PC-3 (cell line): ENCODE data around the gene TMC7. TPM values are rescaled to one million over a fixed set of nuclear protein-coding genes. Genes with fewer than 3 reads are reported as not detected.

ENCODE experiments used
- ATAC-seq: fragments of 200-7000 bp; cut with Tn5 transposase; 2 replicates; pipeline ENCODE4 v1.9.1; 2020; ENCODE audit warnings: mild to moderate bottlenecking, moderate library complexity
- BruUV-seq: library from RNA; stranded (reverse); fragments of 400-500 nt; replicated peaks from 2 replicates; lab custom pipeline; 2021; lab: Mats Ljungman, UMichigan
- CTCF ChIA-PET: fragments of 300-600 bp; sonication (Branson Sonifier 250); formaldehyde crosslinking; loops from one replicate; lab custom pipeline; 2022; ENCODE audit warnings: antibody characterized with exemption; lab: Charles Lee
- POLR2A ChIA-PET: fragments of 300-600 bp; sonication (Branson Sonifier 250); formaldehyde crosslinking; loops from one replicate; lab custom pipeline; 2022; ENCODE audit warnings: antibody characterized with exemption; ENCODE audit not compliant: unreplicated experiment; lab: Charles Lee
- DNase-seq: peaks from one replicate; pipeline ENCODE4 v3.0.0-alpha.2; 2015
- H2AFZ ChIP-seq: fragments of 300-600 bp; sonication (generic); 2 replicates; pipeline ENCODE4 v1.6.0; 2016; ENCODE audit warnings: antibody characterized with exemption, low read length
- H3F3A ChIP-seq: fragments of 300-600 bp; sonication (generic); one replicate; pipeline ENCODE4 v1.6.0; 2017; ENCODE audit warnings: antibody characterized with exemption, low read length, control low read depth, mild to moderate bottlenecking; ENCODE audit not compliant: unreplicated experiment
- H3K27ac ChIP-seq: fragments of 300-600 bp; sonication (generic); 2 replicates; pipeline ENCODE4 v1.5.1; 2016; ENCODE audit warnings: mild to moderate bottlenecking, low read length
- H3K27me3 ChIP-seq: fragments of 300-600 bp; sonication (generic); 2 replicates; pipeline ENCODE4 v1.6.1; 2016; ENCODE audit warnings: low read length, mixed read lengths
- H3K36me3 ChIP-seq: fragments of 300-600 bp; sonication (generic); 2 replicates; pipeline ENCODE4 v1.6.1; 2016; ENCODE audit warnings: low read depth, mixed run types, low read length, mixed read lengths
- H3K4me1 ChIP-seq: fragments of 300-600 bp; sonication (generic); 2 replicates; pipeline ENCODE4 v1.5.1; 2016; ENCODE audit warnings: low read length; ENCODE audit not compliant: insufficient read depth
- H3K4me2 ChIP-seq: fragments of 300-600 bp; sonication (generic); 2 replicates; pipeline ENCODE4 v1.6.0; 2016; ENCODE audit warnings: low read length
- H3K4me3 ChIP-seq: fragments of 300-600 bp; sonication (generic); 2 replicates; pipeline ENCODE4 v1.5.1; 2016; ENCODE audit warnings: mild to moderate bottlenecking, low read length, mixed read lengths
- H3K79me2 ChIP-seq: fragments of 300-600 bp; sonication (generic); 2 replicates; pipeline ENCODE4 v1.6.1; 2017; ENCODE audit warnings: low read length, mixed read lengths
- H3K9ac ChIP-seq: fragments of 300-600 bp; sonication (generic); 2 replicates; pipeline ENCODE4 v1.6.0; 2016; ENCODE audit warnings: mild to moderate bottlenecking, low read length
- H3K9me2 ChIP-seq: fragments of 300-600 bp; sonication (generic); replicated peaks from 2 replicates; pipeline ENCODE4 v1.6.1; 2016; ENCODE audit warnings: mixed run types, low read length, mixed read lengths
- H3K9me3 ChIP-seq: fragments of 300-600 bp; sonication (generic); 2 replicates; pipeline ENCODE4 v1.6.1; 2016; ENCODE audit warnings: low read length, mixed read lengths
- H4K20me1 ChIP-seq: fragments of 300-600 bp; sonication (generic); 2 replicates; pipeline ENCODE4 v1.6.1; 2016; ENCODE audit warnings: low read length, mixed read lengths
- CTCF ChIP-seq: fragments of 300-600 bp; sonication (generic); conservative IDR thresholded peaks from 2 replicates; pipeline ENCODE4 v1.5.1; 2017; ENCODE audit warnings: antibody characterized with exemption, low read depth, mild to moderate bottlenecking, low read length
- EZH2 ChIP-seq: fragments of 300-600 bp; sonication (generic); IDR thresholded peaks from one replicate; pipeline ENCODE4 v1.6.1; 2017; ENCODE audit warnings: antibody characterized with exemption, mild to moderate bottlenecking, low read length; ENCODE audit not compliant: unreplicated experiment
- EZH2phosphoT487 ChIP-seq: fragments of 300-600 bp; sonication (generic); IDR thresholded peaks from 2 replicates; pipeline ENCODE4 v1.6.1; 2018; ENCODE audit warnings: mild to moderate bottlenecking, antibody characterized with exemption, low read length, borderline replicate concordance
- intact Hi-C: fragments of 100-400 bp; cut with micrococcal nuclease; formaldehyde crosslinking; loops from 2 replicates; pipeline ENCODE4 v1.9.0; 2023
- total RNA-seq: library from RNA; depleted of rRNA; stranded (reverse); fragments of >200 nt; gene quantifications from 2 replicates; pipeline ENCODE4 v1.2.3, GENCODE V29; 2014

The TMC7 gene
- total RNA-seq, 1 experiment from 2014 or later = 5.3 TPM

GRCh38 chr16:18965555-18965954 is 18.2 kb upstream of the TMC7 start:
- H3K9ac ChIP-seq = no peak overlapping the region
- H2AFZ ChIP-seq = no peak overlapping the region
- H3K9me2 ChIP-seq = no peaks in the 10 kb centered on the region
- no peak for TF ChIP-seq EZH2
- TF ChIP-seq EZH2phosphoT487 = no peak
- no peak for TF ChIP-seq CTCF
- H3K4me2 ChIP-seq = no peak overlapping the region
- no peak for ATAC-seq
- CTCF ChIA-PET = no interaction called here
- no peak overlapping the region for H3K27ac ChIP-seq
- H3K9me3 ChIP-seq = no peaks in the 10 kb centered on the region
- no peaks in the 10 kb centered on the region for H3K79me2 ChIP-seq
- no peaks in the 10 kb centered on the region for H3K27me3 ChIP-seq
- H4K20me1 ChIP-seq = no peaks in the 10 kb centered on the region
- BruUV-seq = no TSS peak
- no peak for DNase-seq
- no peaks in the 10 kb centered on the region for H3K4me1 ChIP-seq
- intact Hi-C loops = loop anchor here (5.0 to 10.0 kb wide), 2 partner anchors 33 to 161 kb away; partner anchors contain the start of gene ARL6IP1
- no peak overlapping the region for H3K4me3 ChIP-seq
- POLR2A ChIA-PET = no interaction called here
- no peaks in the 10 kb centered on the region for H3F3A ChIP-seq
- H3K36me3 ChIP-seq = no peaks in the 10 kb centered on the region

GRCh38 chr16:18966791-18967190 is 16.9 kb upstream of the TMC7 start:
- BruUV-seq = no TSS peak
- no peaks in the 10 kb centered on the region for H3K9me2 ChIP-seq
- H3K79me2 ChIP-seq = no peaks in the 10 kb centered on the region
- intact Hi-C loops = loop anchor here (5.0 to 10.0 kb wide), 2 partner anchors 34 to 162 kb away; partner anchors contain the start of gene ARL6IP1
- DNase-seq = no peak
- TF ChIP-seq EZH2phosphoT487 = no peak
- no peak for TF ChIP-seq EZH2
- TF ChIP-seq CTCF = no peak
- ChIA-PET POLR2A (interaction anchor here (0.6 kb wide), 1 partner anchor 11 kb away, joined by 7 read pairs; no protein-coding TSS in a partner anchor), CTCF (no interaction called here)
- H3F3A ChIP-seq = no peaks in the 10 kb centered on the region
- no peak for ATAC-seq
- no peak overlapping the region for H3K27ac ChIP-seq
- no peaks in the 10 kb centered on the region for H3K36me3 ChIP-seq
- H2AFZ ChIP-seq = no peak overlapping the region
- no peaks in the 10 kb centered on the region for H3K4me1 ChIP-seq
- H3K4me3 ChIP-seq = no peak overlapping the region
- no peak overlapping the region for H3K9ac ChIP-seq
- no peaks in the 10 kb centered on the region for H4K20me1 ChIP-seq
- H3K27me3 ChIP-seq = no peaks in the 10 kb centered on the region
- H3K4me2 ChIP-seq = no peak overlapping the region
- H3K9me3 ChIP-seq = no peaks in the 10 kb centered on the region

GRCh38 chr16:18969050-18969854 is 14.5 kb upstream of the TMC7 start:
- peak overlapping the region; percentile 65 for H3K4me3 ChIP-seq

More at GRCh38 chr16:18969050-18969854, 14.5 kb upstream of the TMC7 start:
- no TSS peak for BruUV-seq
- no peak overlapping the region; the same call in 1 of the 2 replicates for H3K9ac ChIP-seq
- H3K79me2 ChIP-seq = no peaks in the 10 kb centered on the region
- ChIA-PET POLR2A (no interaction called here), CTCF (no interaction called here)
- no peaks in the 10 kb centered on the region for H3K9me3 ChIP-seq
- H3K27me3 ChIP-seq = no peaks in the 10 kb centered on the region
- no peaks in the 10 kb centered on the region for H3K4me1 ChIP-seq
- H3K4me2 ChIP-seq = peak overlapping the region; percentile 89
- H2AFZ ChIP-seq = peak overlapping the region; percentile 84
- H4K20me1 ChIP-seq = no peaks in the 10 kb centered on the region
- H3K9me2 ChIP-seq = no peaks in the 10 kb centered on the region
- intact Hi-C loops = loop anchor here (1.0 to 10.0 kb wide), 3 partner anchors 29 to 164 kb away; partner anchors contain the start of gene ARL6IP1
- ATAC-seq (peak; percentile 94), DNase-seq (peak; percentile 78)
- H3K36me3 ChIP-seq = no peaks in the 10 kb centered on the region
- H3K27ac ChIP-seq = no peak overlapping the region
- no peaks in the 10 kb centered on the region for H3F3A ChIP-seq
- TF ChIP-seq CTCF (peak; percentile 87), EZH2 (no peak), EZH2phosphoT487 (no peak)
